Activated T-helper 2 cell treated with anti-CD3 and anti-CD28 coated beads, Interferon-gamma antibody, Interleukin-2, Interleukin-4, amounts not matched to agents 10 μg/mL and 5 μg/mL and 100 μg/mL, durations not matched to agents 14 hours and 24 hours and 36 hours (primary cell): ENCODE measurements around the gene KLF13. TPM values are rescaled to one million over a fixed set of nuclear protein-coding genes. Genes with fewer than 3 reads are reported as not detected.

Source experiments
- DNase-seq: peaks from one replicate; pipeline ENCODE4 v3.0.0; 2021; ENCODE audit warnings: low spot score
- H3K27ac Mint-ChIP-seq: one replicate; pipeline ENCODE4 v1.8.0; 2021; ENCODE audit warnings: mixed read lengths
- H3K27me3 Mint-ChIP-seq: one replicate; pipeline ENCODE4 v1.8.0; 2021; ENCODE audit warnings: low read depth, mixed read lengths
- H3K36me3 Mint-ChIP-seq: one replicate; pipeline ENCODE4 v1.8.0; 2021; ENCODE audit warnings: low read depth, mixed read lengths
- H3K4me1 Mint-ChIP-seq: one replicate; pipeline ENCODE4 v1.8.0; 2021; ENCODE audit warnings: low read depth, mixed read lengths
- H3K4me3 Mint-ChIP-seq: one replicate; pipeline ENCODE4 v1.8.0; 2021; ENCODE audit warnings: low read depth, mild to moderate bottlenecking, moderate library complexity, mixed read lengths
- H3K9me3 Mint-ChIP-seq: one replicate; pipeline ENCODE4 v1.8.0; 2021; ENCODE audit warnings: mixed read lengths
- intact Hi-C: fragments of 100-400 bp; cut with micrococcal nuclease; formaldehyde crosslinking; loops from one replicate; pipeline ENCODE4 v1.15.1; 2023
- total RNA-seq: library from RNA; stranded (reverse); gene quantifications from 2 replicates; pipeline ENCODE4 v1.2.3, GENCODE V29; 2022

KLF13 gene
- total RNA-seq, 1 donor from 2014 or later = 127 TPM

GRCh38 chr15:31325595-31326155 lies 960 bp upstream of the KLF13 start:
- H3K9me3 Mint-ChIP-seq = peaks cover 7% of the 10 kb centered on the region
- intact Hi-C loops = loop anchor here (1.0 to 5.0 kb wide), 4 partner anchors 63 to 335 kb away; partner anchors contain the start of gene MTMR10
- peaks cover 34% of the 10 kb centered on the region for H3K36me3 Mint-ChIP-seq
- H3K4me1 Mint-ChIP-seq = peaks cover 33% of the 10 kb centered on the region
- H3K27ac Mint-ChIP-seq = peak overlapping the region; percentile 90
- peak overlapping the region; percentile 86 for H3K4me3 Mint-ChIP-seq
- DNase-seq = no peak
- H3K27me3 Mint-ChIP-seq = no peaks in the 10 kb centered on the region

GRCh38 chr15:31326875-31327668 lies 437 bp downstream of the KLF13 start:
- no peaks in the 10 kb centered on the region for H3K27me3 Mint-ChIP-seq
- H3K4me3 Mint-ChIP-seq = peak overlapping the region; percentile 68
- intact Hi-C loops = loop anchor here (1.0 to 5.0 kb wide), 4 partner anchors 65 to 336 kb away; partner anchors contain the start of gene MTMR10
- no peaks in the 10 kb centered on the region for H3K9me3 Mint-ChIP-seq
- peak overlapping the region; percentile 73 for H3K27ac Mint-ChIP-seq
- H3K36me3 Mint-ChIP-seq = peaks cover 38% of the 10 kb centered on the region
- H3K4me1 Mint-ChIP-seq = peaks cover 47% of the 10 kb centered on the region
- DNase-seq = no peak

GRCh38 chr15:31327669-31328427 lies 1.2 kb downstream of the KLF13 start:
- Mint-ChIP-seq H3K4me1 (peaks cover 54% of the 10 kb centered on the region), H3K4me3 (peak overlapping the region; percentile 94), H3K36me3 (peaks cover 39% of the 10 kb centered on the region), H3K9me3 (no peaks in the 10 kb centered on the region), H3K27ac (peak overlapping the region; percentile 86), H3K27me3 (no peaks in the 10 kb centered on the region)
- intact Hi-C loops = loop anchor here (1.0 to 5.0 kb wide), 5 partner anchors 11 to 337 kb away; partner anchors contain the start of gene MTMR10
- peak; percentile 73 for DNase-seq

- Mint-ChIP-seq H3K9me3 (no peaks in the 10 kb centered on the region), H3K27ac (peak overlapping the region; percentile 91), H3K36me3 (peaks cover 39% of the 10 kb centered on the region), H3K27me3 (no peaks in the 10 kb centered on the region), H3K4me1 (peaks cover 54% of the 10 kb centered on the region), H3K4me3 (peak overlapping the region; percentile 94)
- DNase-seq = peak; percentile 65
- intact Hi-C loops = loop anchor here (1.0 to 5.0 kb wide), 4 partner anchors 11 to 160 kb away; no protein-coding TSS in a partner anchor
Measured at GRCh38 chr15:31328428-31328968, 1.9 kb downstream of the KLF13 start.

- Mint-ChIP-seq H3K27ac (peak overlapping the region; percentile 91), H3K36me3 (peaks cover 39% of the 10 kb centered on the region), H3K4me3 (peak overlapping the region; percentile 94), H3K4me1 (peaks cover 57% of the 10 kb centered on the region), H3K27me3 (no peaks in the 10 kb centered on the region), H3K9me3 (no peaks in the 10 kb centered on the region)
- intact Hi-C loops = loop anchor here (1.0 to 5.0 kb wide), 4 partner anchors 10 to 160 kb away; no protein-coding TSS in a partner anchor
- DNase-seq = no peak
Measured at GRCh38 chr15:31328969-31329639, 2.5 kb downstream of the KLF13 start.

- DNase-seq = no peak
- peak overlapping the region; percentile 91 for H3K27ac Mint-ChIP-seq
- H3K27me3 Mint-ChIP-seq = no peaks in the 10 kb centered on the region
- H3K9me3 Mint-ChIP-seq = no peaks in the 10 kb centered on the region
- peak overlapping the region; percentile 94 for H3K4me3 Mint-ChIP-seq
- intact Hi-C loops = loop anchor here (2.0 to 5.0 kb wide), 2 partner anchors 67 to 159 kb away; no protein-coding TSS in a partner anchor
- peaks cover 53% of the 10 kb centered on the region for H3K4me1 Mint-ChIP-seq
- peaks cover 36% of the 10 kb centered on the region for H3K36me3 Mint-ChIP-seq
Measured at GRCh38 chr15:31329640-31330010, 3.0 kb downstream of the KLF13 start.

GRCh38 chr15:31330111-31330785 lies 3.6 kb downstream of the KLF13 start:
- intact Hi-C loops = no loop called here
- Mint-ChIP-seq H3K4me3 (peak overlapping the region; percentile 94), H3K9me3 (no peaks in the 10 kb centered on the region), H3K27ac (peak overlapping the region; percentile 44), H3K36me3 (peaks cover 42% of the 10 kb centered on the region), H3K27me3 (no peaks in the 10 kb centered on the region), H3K4me1 (peaks cover 57% of the 10 kb centered on the region)
- DNase-seq = no peak

GRCh38 chr15:31330836-31331235 lies 4.2 kb downstream of the KLF13 start:
- Mint-ChIP-seq H3K9me3 (no peaks in the 10 kb centered on the region), H3K27me3 (no peaks in the 10 kb centered on the region), H3K27ac (peak overlapping the region; percentile 40), H3K4me1 (peaks cover 61% of the 10 kb centered on the region), H3K4me3 (peak overlapping the region; percentile 94), H3K36me3 (peaks cover 42% of the 10 kb centered on the region)
- intact Hi-C loops = no loop called here
- DNase-seq = no peak

- intact Hi-C loops = no loop called here
- no peaks in the 10 kb centered on the region for H3K27me3 Mint-ChIP-seq
Measured at GRCh38 chr15:31331389-31331788, 4.8 kb downstream of the KLF13 start.

GRCh38 chr15:31332020-31332680 lies 5.5 kb downstream of the KLF13 start:
- DNase-seq = no peak
- H3K4me3 Mint-ChIP-seq = peak overlapping the region; percentile 94
- peaks cover 72% of the 10 kb centered on the region for H3K4me1 Mint-ChIP-seq
- no peaks in the 10 kb centered on the region for H3K9me3 Mint-ChIP-seq
- H3K27me3 Mint-ChIP-seq = no peaks in the 10 kb centered on the region
- intact Hi-C loops = no loop called here
- peak overlapping the region; percentile 35 for H3K27ac Mint-ChIP-seq
- peaks cover 42% of the 10 kb centered on the region for H3K36me3 Mint-ChIP-seq

More at GRCh38 chr15:31331389-31331788, 4.8 kb downstream of the KLF13 start:
- peaks cover 42% of the 10 kb centered on the region for H3K36me3 Mint-ChIP-seq
- H3K4me1 Mint-ChIP-seq = peaks cover 66% of the 10 kb centered on the region
- no peak overlapping the region for H3K27ac Mint-ChIP-seq
- no peak for DNase-seq
- peak overlapping the region; percentile 94 for H3K4me3 Mint-ChIP-seq
- no peaks in the 10 kb centered on the region for H3K9me3 Mint-ChIP-seq

- peaks cover 77% of the 10 kb centered on the region for H3K4me1 Mint-ChIP-seq
- H3K27ac Mint-ChIP-seq = peak overlapping the region; percentile 35
- no peaks in the 10 kb centered on the region for H3K27me3 Mint-ChIP-seq
- DNase-seq = no peak
- H3K4me3 Mint-ChIP-seq = no peak overlapping the region
- intact Hi-C loops = no loop called here
- no peaks in the 10 kb centered on the region for H3K9me3 Mint-ChIP-seq
- peaks cover 43% of the 10 kb centered on the region for H3K36me3 Mint-ChIP-seq
Measured at GRCh38 chr15:31332681-31333071, 6.0 kb downstream of the KLF13 start.
